ENCODE data around the gene ALLC. TPM values are rescaled to one million over a fixed set of nuclear protein-coding genes. Genes with fewer than 3 reads are reported as not detected.

The ALLC gene
- polyA plus RNA-seq, 2 of the 4 experiments (the other 2 are of a cell fraction), result not detected

DNA sequence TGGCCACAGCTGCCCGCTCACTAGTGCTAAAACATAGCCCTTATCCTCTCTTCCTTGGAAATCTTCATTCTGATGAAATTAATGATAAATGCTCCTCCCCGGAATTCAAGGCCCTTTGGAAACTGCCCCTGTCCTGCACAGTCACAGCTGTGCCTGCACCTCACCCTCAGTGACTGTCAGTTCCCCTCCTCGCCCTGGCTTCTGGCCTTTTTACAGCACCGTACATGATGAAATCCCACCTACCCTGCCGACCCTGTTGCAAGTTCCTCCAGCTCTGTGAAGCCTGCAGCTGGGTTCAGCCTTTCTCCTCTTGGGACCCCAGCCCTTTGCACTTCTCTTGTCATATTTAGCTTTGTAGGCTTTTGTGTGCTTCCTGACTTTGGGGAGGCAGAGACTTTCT lies 93.8 kb downstream of the ALLC start (continued):
- TF ChIP-seq HES2 (IDR thresholded peaks at IDR 0.05) (no peak), CHD2 (IDR thresholded peaks at IDR 0.05; ENCODE audit: low read length, partially characterized antibody) (no peak), ELK1 (IDR thresholded peaks at IDR 0.05; ENCODE audit: low read depth, low read length) (no peak), PBX3 (IDR thresholded peaks at IDR 0.05) (no peak), HEYL (CRISPR knock-in tag; IDR thresholded peaks at IDR 0.05) (no peak), CBX8 (IDR thresholded peaks at IDR 0.05) (no peak)

Small RNA genes lying within 50 kb of the gene (small RNA-seq; reads per million reads assigned to genes)
- 0 reads per million in 6 experiments for gene TMSB4XP2

Other genes starting within 250 kb of the ALLC start
- gene ADI1, start 138.7 kb upstream of the ALLC start, polyA plus RNA-seq (2011; rRNA removed), result 42.7 and 47.9 TPM in 2 replicates
- 78.8 to 84.6 TPM (median 84.3 TPM) in 3 replicates for gene ADI1, start 138.7 kb upstream of the ALLC start, polyA plus RNA-seq (2017; fragmentation: RNase III; extraction: RNeasy Plus Mini Kit Qiagen cat#74134 plus additional on column Dnase treatment)
- 39.7 and 54.3 TPM in 2 replicates for gene RNASEH1, start 99.9 kb upstream of the ALLC start, polyA plus RNA-seq (2011; rRNA removed)
- gene RNASEH1, start 99.9 kb upstream of the ALLC start, polyA plus RNA-seq (2017; fragmentation: RNase III; extraction: RNeasy Plus Mini Kit Qiagen cat#74134 plus additional on column Dnase treatment), result 55.3 to 59.2 TPM (median 56.8 TPM) in 3 replicates
- 3,000 and 3,176 TPM in 2 replicates for gene RPS7, start 82.9 kb upstream of the ALLC start, polyA plus RNA-seq (2011; rRNA removed)
- 3,153 to 3,802 TPM (median 3,221 TPM) in 3 replicates for gene RPS7, start 82.9 kb upstream of the ALLC start, polyA plus RNA-seq (2017; fragmentation: RNase III; extraction: RNeasy Plus Mini Kit Qiagen cat#74134 plus additional on column Dnase treatment)
- 0.79 and 0.97 TPM in 2 replicates for gene COLEC11, start 63.1 kb upstream of the ALLC start, polyA plus RNA-seq (2011; rRNA removed)
- 0.24 to 0.51 TPM (median 0.30 TPM) in 3 replicates for gene COLEC11, start 63.1 kb upstream of the ALLC start, polyA plus RNA-seq (2017; fragmentation: RNase III; extraction: RNeasy Plus Mini Kit Qiagen cat#74134 plus additional on column Dnase treatment)
- not detected in 2 replicates for gene DCDC2C, start 45.4 kb downstream of the ALLC start, polyA plus RNA-seq (2011; rRNA removed)
- not detected in 3 replicates for gene DCDC2C, start 45.4 kb downstream of the ALLC start, polyA plus RNA-seq (2017; fragmentation: RNase III; extraction: RNeasy Plus Mini Kit Qiagen cat#74134 plus additional on column Dnase treatment)

Data from A549 (cell line).